Measurements from ENCODE around the gene CHST4.

GRCh38 chr16:71567931-71568330 lies 41.7 kb downstream of the CHST4 start:
- no peak for TF ChIP-seq CTCF (IDR thresholded peaks at IDR 0.05)
- no peak for TF ChIP-seq EP300 (IDR thresholded peaks at IDR 0.05)

All from gastroesophageal sphincter (tissue), 3 donors.